RWPE2 (cell line): ENCODE measurements around the gene MIER2.
"Not testable (repeated sequence)": the region's sequence is repeated elsewhere in the genome, so short reads cannot be mapped to it uniquely, and the experiment has no call there.

Experiments used
- ATAC-seq: fragments of 200-7000 bp; cut with Tn5 transposase; 3 replicates; pipeline ENCODE4 v1.9.1; 2021; ENCODE audit warnings: low read depth
- DNase-seq: peaks from one replicate; pipeline ENCODE4 v3.0.0-alpha.2; 2020; ENCODE audit warnings: low spot score
- H3K27ac ChIP-seq: fragments of 450-650 bp; 2 replicates; pipeline ENCODE4 v1.5.1; 2017; ENCODE audit warnings: mild to moderate bottlenecking; ENCODE audit not compliant: poor library complexity, severe bottlenecking
- H3K27me3 ChIP-seq: fragments of 250-450 bp; sonication (Bioruptor Pico); 2 replicates; pipeline ENCODE4 v1.5.1; 2021; ENCODE audit warnings: mild to moderate bottlenecking, moderate library complexity; ENCODE audit not compliant: insufficient read depth, poor library complexity, severe bottlenecking
- H3K36me3 ChIP-seq: fragments of 250-450 bp; sonication (Bioruptor Pico); 2 replicates; pipeline ENCODE4 v1.5.1; 2020; ENCODE audit warnings: low read depth, mild to moderate bottlenecking, moderate library complexity
- H3K4me1 ChIP-seq: fragments of 250-450 bp; sonication (Bioruptor Pico); 2 replicates; pipeline ENCODE4 v1.5.1; 2021; ENCODE audit warnings: mild to moderate bottlenecking, moderate library complexity; ENCODE audit not compliant: insufficient read depth, poor library complexity, severe bottlenecking
- H3K4me3 ChIP-seq: fragments of 250-450 bp; sonication (Bioruptor Pico); 2 replicates; pipeline ENCODE4 v1.5.1; 2021; ENCODE audit warnings: mild to moderate bottlenecking, moderate library complexity; ENCODE audit not compliant: severe bottlenecking
- H3K9me3 ChIP-seq: fragments of 250-450 bp; sonication (Bioruptor Pico); 2 replicates; pipeline ENCODE4 v1.5.1; 2021; ENCODE audit warnings: mild to moderate bottlenecking, moderate library complexity; ENCODE audit not compliant: severe bottlenecking
- TF ChIP-seq, protein P1 (sequence below): fragments of 450-650 bp; IDR thresholded peaks from one replicate; pipeline ENCODE4 v1.5.1; 2017; ENCODE audit warnings: mild to moderate bottlenecking, moderate library complexity; ENCODE audit not compliant: poor library complexity, severe bottlenecking

The MIER2 gene

DNA sequence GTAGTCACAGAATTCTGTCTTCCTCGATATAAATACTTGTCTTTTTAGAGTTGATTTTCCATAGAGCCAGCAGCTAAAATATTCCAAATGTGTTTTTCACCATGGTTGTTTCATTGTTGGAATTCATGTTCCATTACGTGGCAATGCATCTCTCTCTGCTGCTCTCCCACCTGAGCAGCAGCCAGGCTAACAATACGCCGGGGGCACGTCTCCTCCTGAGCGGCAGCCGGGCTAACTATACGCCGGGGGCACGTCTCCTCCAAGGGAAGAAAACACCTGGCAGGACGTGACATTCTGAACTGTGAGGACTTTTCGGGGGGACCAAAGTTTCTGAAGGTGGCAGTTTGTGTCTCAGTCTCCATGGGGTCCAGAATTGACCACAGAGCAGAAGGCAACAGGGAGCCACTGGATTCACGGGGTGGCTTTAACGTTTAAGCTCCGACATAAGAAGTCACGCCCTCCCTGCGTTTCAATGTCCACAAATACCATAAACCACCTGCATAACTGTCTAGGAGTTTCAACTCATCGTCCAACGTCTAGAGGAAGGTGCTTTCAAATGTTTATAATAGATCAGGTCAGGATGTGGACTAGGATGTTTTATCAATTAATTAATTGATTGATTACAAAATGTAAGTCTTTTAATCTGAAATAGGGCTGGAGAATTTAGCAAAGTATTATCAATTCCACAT, 68.5 kb downstream of the MIER2 start:
- TF ChIP-seq, protein P1, sequence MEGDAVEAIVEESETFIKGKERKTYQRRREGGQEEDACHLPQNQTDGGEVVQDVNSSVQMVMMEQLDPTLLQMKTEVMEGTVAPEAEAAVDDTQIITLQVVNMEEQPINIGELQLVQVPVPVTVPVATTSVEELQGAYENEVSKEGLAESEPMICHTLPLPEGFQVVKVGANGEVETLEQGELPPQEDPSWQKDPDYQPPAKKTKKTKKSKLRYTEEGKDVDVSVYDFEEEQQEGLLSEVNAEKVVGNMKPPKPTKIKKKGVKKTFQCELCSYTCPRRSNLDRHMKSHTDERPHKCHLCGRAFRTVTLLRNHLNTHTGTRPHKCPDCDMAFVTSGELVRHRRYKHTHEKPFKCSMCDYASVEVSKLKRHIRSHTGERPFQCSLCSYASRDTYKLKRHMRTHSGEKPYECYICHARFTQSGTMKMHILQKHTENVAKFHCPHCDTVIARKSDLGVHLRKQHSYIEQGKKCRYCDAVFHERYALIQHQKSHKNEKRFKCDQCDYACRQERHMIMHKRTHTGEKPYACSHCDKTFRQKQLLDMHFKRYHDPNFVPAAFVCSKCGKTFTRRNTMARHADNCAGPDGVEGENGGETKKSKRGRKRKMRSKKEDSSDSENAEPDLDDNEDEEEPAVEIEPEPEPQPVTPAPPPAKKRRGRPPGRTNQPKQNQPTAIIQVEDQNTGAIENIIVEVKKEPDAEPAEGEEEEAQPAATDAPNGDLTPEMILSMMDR: no peak
- no peaks in the 10 kb centered on the region for H3K27me3 ChIP-seq
- H3K4me1 ChIP-seq: no peaks in the 10 kb centered on the region
- DNase-seq: no peak
- no peak overlapping the region for H3K27ac ChIP-seq
- ATAC-seq: no peak
- no peak overlapping the region for H3K4me3 ChIP-seq
- H3K9me3 ChIP-seq: no peaks in the 10 kb centered on the region
- H3K36me3 ChIP-seq: no peaks in the 10 kb centered on the region

- Histone ChIP-seq H3K36me3 (no peaks in the 10 kb centered on the region), H3K27ac (no peak overlapping the region), H3K9me3 (no peaks in the 10 kb centered on the region), H3K27me3 (no peaks in the 10 kb centered on the region), H3K4me1 (no peaks in the 10 kb centered on the region), H3K4me3 (no peak overlapping the region)
- DNase-seq (no peak), ATAC-seq (no peak)
- TF ChIP-seq, protein P1: no peak
These were observed 69.6 kb downstream of the MIER2 start for GRCh38 chr19:275000-275399.

- Histone ChIP-seq H3K9me3 (no peaks in the 10 kb centered on the region), H3K36me3 (no peaks in the 10 kb centered on the region), H3K4me3 (no peak overlapping the region), H3K27ac (no peak overlapping the region), H3K4me1 (no peaks in the 10 kb centered on the region), H3K27me3 (no peaks in the 10 kb centered on the region)
- no peak for DNase-seq
- no peak for ATAC-seq
- TF ChIP-seq, protein P1: no peak
These were observed 71.2 kb downstream of the MIER2 start for GRCh38 chr19:273393-273792.

GRCh38 chr19:271856-272255, 72.7 kb downstream of the MIER2 start:
- TF ChIP-seq, protein P1: no peak
- Histone ChIP-seq H3K9me3 (no peaks in the 10 kb centered on the region), H3K4me3 (no peak overlapping the region), H3K36me3 (no peaks in the 10 kb centered on the region), H3K27ac (no peak overlapping the region), H3K27me3 (peaks cover 4% of the 10 kb centered on the region), H3K4me1 (no peaks in the 10 kb centered on the region)
- DNase-seq (no peak), ATAC-seq (no peak)

DNA sequence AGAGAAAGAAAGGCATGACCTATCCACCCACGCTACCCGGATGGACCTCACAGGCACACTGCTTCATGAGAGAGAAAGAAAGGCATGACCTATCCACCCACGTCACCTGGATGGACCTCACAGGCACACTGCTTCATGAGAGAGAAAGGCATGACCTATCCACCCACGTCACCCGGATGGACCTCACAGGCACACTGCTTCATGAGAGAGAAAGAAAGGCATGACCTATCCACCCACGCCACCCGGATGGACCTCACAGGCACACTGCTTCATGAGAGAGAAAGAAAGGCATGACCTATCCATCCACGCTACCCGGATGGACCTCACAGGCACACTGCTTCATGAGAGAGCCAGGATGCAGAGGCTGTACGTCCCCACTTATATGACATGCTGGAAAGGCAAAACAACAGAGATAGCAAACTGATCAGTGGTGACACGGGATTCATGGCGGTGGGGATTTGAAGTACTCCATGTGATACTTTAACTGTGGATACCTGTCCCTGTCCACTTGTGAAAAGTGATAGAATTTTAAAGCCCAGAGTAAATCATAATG, 73.8 kb downstream of the MIER2 start:
- H3K4me1 ChIP-seq, H3K4me3 ChIP-seq, H3K27ac ChIP-seq, ATAC-seq, H3K9me3 ChIP-seq, DNase-seq, H3K36me3 ChIP-seq: not testable (repeated sequence)
- H3K27me3 ChIP-seq: peaks cover 15% of the 10 kb centered on the region
